Putamen (tissue), 1 donor: ENCODE measurements around the gene ZNF423.

Source experiments
- DNase-seq: peaks from one replicate; pipeline ENCODE4 v3.0.0-alpha.2; 2016; ENCODE audit warnings: low spot score

The ZNF423 gene

GRCh38 chr16:49491771-49492761 is 363.8 kb downstream of the ZNF423 start:
- DNase-seq: no peak

- no peak for DNase-seq
These were observed 364.7 kb downstream of the ZNF423 start for GRCh38 chr16:49491106-49491670.

GRCh38 chr16:49490321-49490705 is 365.6 kb downstream of the ZNF423 start:
- no peak for DNase-seq

- DNase-seq: no peak
These were observed 366.1 kb downstream of the ZNF423 start for GRCh38 chr16:49489686-49490320.

- no peak for DNase-seq
These were observed 367.0 kb downstream of the ZNF423 start for GRCh38 chr16:49488740-49489525.

- DNase-seq: no peak
These were observed 367.6 kb downstream of the ZNF423 start for GRCh38 chr16:49488336-49488735.

- no peak for DNase-seq
These were observed 368.2 kb downstream of the ZNF423 start for GRCh38 chr16:49487746-49488145.

GRCh38 chr16:49486400-49486799 is 369.5 kb downstream of the ZNF423 start:
- no peak for DNase-seq

GRCh38 chr16:49485663-49486062 is 370.2 kb downstream of the ZNF423 start:
- no peak for DNase-seq

- DNase-seq: no peak
These were observed 371.0 kb downstream of the ZNF423 start for GRCh38 chr16:49484936-49485335.

GRCh38 chr16:49484451-49484849 is 371.5 kb downstream of the ZNF423 start:
- DNase-seq: no peak

GRCh38 chr16:49483651-49484450 is 372.1 kb downstream of the ZNF423 start:
- no peak for DNase-seq

- no peak for DNase-seq
These were observed 372.7 kb downstream of the ZNF423 start for GRCh38 chr16:49483251-49483650.

- no peak for DNase-seq
These were observed 373.2 kb downstream of the ZNF423 start for GRCh38 chr16:49482690-49483089.

GRCh38 chr16:49478616-49479015 is 377.3 kb downstream of the ZNF423 start:
- no peak for DNase-seq

- no peak for DNase-seq
These were observed 377.8 kb downstream of the ZNF423 start for GRCh38 chr16:49478107-49478506.

GRCh38 chr16:49477250-49477895 is 378.5 kb downstream of the ZNF423 start:
- DNase-seq: no peak

- DNase-seq: no peak
These were observed 381.2 kb downstream of the ZNF423 start for GRCh38 chr16:49474741-49475140.

- no peak for DNase-seq
These were observed 382.1 kb downstream of the ZNF423 start for GRCh38 chr16:49473773-49474172.

- DNase-seq: no peak
These were observed 382.8 kb downstream of the ZNF423 start for GRCh38 chr16:49473131-49473530.

GRCh38 chr16:49472598-49472997 is 383.3 kb downstream of the ZNF423 start:
- DNase-seq: no peak
